Natural killer cell (primary cell): Measurements from ENCODE around the gene IZUMO1. TPM values are rescaled to one million over a fixed set of nuclear protein-coding genes. Genes with fewer than 3 reads are reported as not detected.

Source experiments
- ATAC-seq, 3 donors: fragments of 150-1000 bp in 2 of 3; fragments of 200-7000 bp in 1 of 3; cut with Tn5 transposase; 1 replicate in 1 of 3; 2 replicates in 2 of 3; pipeline ENCODE4 v1.10.0; 2021; ENCODE audit warnings: mild to moderate bottlenecking in 2 of 3, moderate library complexity in 2 of 3
- DNase-seq, 2 donors: peaks; one replicate each; pipeline versions ENCODE4 v3.0.0 to v3.0.0-alpha.2; 2013 to 2021; ENCODE audit warnings: mixed read lengths in 1 of 2
- H3K27ac ChIP-seq: one replicate; pipeline ENCODE4 v1.5.1; 2013; ENCODE audit warnings: mild to moderate bottlenecking, low read length
- H3K27me3 ChIP-seq: one replicate; pipeline ENCODE4 v1.6.1; 2013; ENCODE audit warnings: low read length; ENCODE audit not compliant: control insufficient read depth, insufficient read depth
- H3K36me3 ChIP-seq: one replicate; pipeline ENCODE4 v1.6.1; 2013; ENCODE audit warnings: low read length; ENCODE audit not compliant: control insufficient read depth, insufficient read depth
- H3K4me1 ChIP-seq: one replicate; pipeline ENCODE4 v1.6.1; 2013; ENCODE audit warnings: low read length; ENCODE audit not compliant: control insufficient read depth, insufficient read depth
- H3K4me3 ChIP-seq: one replicate; pipeline ENCODE4 v1.5.1; 2013; ENCODE audit warnings: low read length
- H3K9me3 ChIP-seq: one replicate; pipeline ENCODE4 v1.6.1; 2013; ENCODE audit warnings: low read length; ENCODE audit not compliant: control insufficient read depth, insufficient read depth
- H3K27ac Mint-ChIP-seq, 2 donors: one replicate each; pipeline ENCODE4 v1.8.0; 2022; ENCODE audit warnings: mild to moderate bottlenecking in 2 of 2, mixed read lengths in 2 of 2, moderate library complexity in 1 of 2
- H3K27me3 Mint-ChIP-seq, 2 donors: one replicate each; pipeline ENCODE4 v1.8.0; 2022; ENCODE audit warnings: low read depth in 2 of 2, mixed read lengths in 2 of 2
- H3K36me3 Mint-ChIP-seq: one replicate; pipeline ENCODE4 v1.8.0; 2022; ENCODE audit warnings: mixed read lengths
- H3K4me1 Mint-ChIP-seq, 2 donors: one replicate each; pipeline ENCODE4 v1.8.0; 2022; ENCODE audit warnings: mixed read lengths in 2 of 2
- H3K4me3 Mint-ChIP-seq: one replicate; pipeline ENCODE4 v1.8.0; 2022; ENCODE audit warnings: mild to moderate bottlenecking, moderate library complexity, mixed read lengths
- H3K9me3 Mint-ChIP-seq, 2 donors: one replicate each; pipeline ENCODE4 v1.8.0; 2022; ENCODE audit warnings: mixed read lengths in 2 of 2
- CTCF ChIP-seq: fragments of 200-600 bp; IDR thresholded peaks from one replicate; pipeline ENCODE4 v1.8.0; 2022; ENCODE audit warnings: antibody characterized with exemption
- WGBS: methylation state at CpG from one replicate; pipeline ENCODE4 v1.1.7; 2013; ENCODE audit warnings: missing lambda C conversion rate; ENCODE audit not compliant: insufficient coverage; 5-methylcytosine and 5-hydroxymethylcytosine counted together
- intact Hi-C: fragments of 100-400 bp; cut with micrococcal nuclease; formaldehyde crosslinking; loops from one replicate; pipeline ENCODE4 v1.14.2; 2022
- total RNA-seq, 4 donors: library from RNA; stranded (reverse); fragments of 120-200 nt in 1 of 4; gene quantifications; one replicate each; pipeline versions ENCODE4 v1.2.3 to v1.2.4, GENCODE V29; 2013 to 2022

The IZUMO1 gene
- total RNA-seq, 3 donors from 2014 or later (not counting 1 experiment from before 2014, with no cell fraction given) = not detected

DNA sequence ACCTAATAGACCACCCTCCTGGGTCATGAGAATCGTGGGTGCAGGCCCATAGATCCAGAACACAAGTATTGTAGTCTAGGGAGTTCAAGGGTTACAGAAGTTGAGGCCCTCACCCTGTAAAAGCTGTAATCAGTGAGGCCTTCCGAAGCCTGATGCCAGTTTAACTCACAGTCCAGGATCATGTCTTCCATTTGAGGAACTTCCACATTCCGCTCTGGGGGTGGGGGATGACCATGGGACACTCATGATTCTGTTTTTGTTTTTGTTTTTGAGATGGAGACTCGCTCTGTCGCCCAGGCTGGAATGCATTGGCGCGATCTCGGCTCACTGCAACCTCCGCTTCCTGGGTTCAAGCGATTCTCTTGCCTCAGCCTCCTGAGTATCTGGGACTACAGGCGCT, 4.6 kb downstream of the IZUMO1 start:
- Mint-ChIP-seq H3K27ac (no peak overlapping the region), H3K9me3 (no peaks in the 10 kb centered on the region), H3K27me3 (peaks cover 10 to 19% of the 10 kb centered on the region in 2 donors), H3K4me3 (no peak overlapping the region), H3K4me1 (peaks cover 8 to 38% of the 10 kb centered on the region in 2 donors), H3K36me3 (no peaks in the 10 kb centered on the region)
- intact Hi-C loops = no loop called here
- Histone ChIP-seq H3K9me3 (peaks cover 5% of the 10 kb centered on the region), H3K27ac (no peak overlapping the region), H3K4me1 (peaks cover 35% of the 10 kb centered on the region), H3K27me3 (peaks cover 27% of the 10 kb centered on the region), H3K4me3 (no peak overlapping the region), H3K36me3 (no peaks in the 10 kb centered on the region)
- WGBS = 87% methylated on average over 10 of the region's 11 CpGs
- ATAC-seq (no peak), DNase-seq (no peak)
- TF ChIP-seq CTCF = no peak

DNA sequence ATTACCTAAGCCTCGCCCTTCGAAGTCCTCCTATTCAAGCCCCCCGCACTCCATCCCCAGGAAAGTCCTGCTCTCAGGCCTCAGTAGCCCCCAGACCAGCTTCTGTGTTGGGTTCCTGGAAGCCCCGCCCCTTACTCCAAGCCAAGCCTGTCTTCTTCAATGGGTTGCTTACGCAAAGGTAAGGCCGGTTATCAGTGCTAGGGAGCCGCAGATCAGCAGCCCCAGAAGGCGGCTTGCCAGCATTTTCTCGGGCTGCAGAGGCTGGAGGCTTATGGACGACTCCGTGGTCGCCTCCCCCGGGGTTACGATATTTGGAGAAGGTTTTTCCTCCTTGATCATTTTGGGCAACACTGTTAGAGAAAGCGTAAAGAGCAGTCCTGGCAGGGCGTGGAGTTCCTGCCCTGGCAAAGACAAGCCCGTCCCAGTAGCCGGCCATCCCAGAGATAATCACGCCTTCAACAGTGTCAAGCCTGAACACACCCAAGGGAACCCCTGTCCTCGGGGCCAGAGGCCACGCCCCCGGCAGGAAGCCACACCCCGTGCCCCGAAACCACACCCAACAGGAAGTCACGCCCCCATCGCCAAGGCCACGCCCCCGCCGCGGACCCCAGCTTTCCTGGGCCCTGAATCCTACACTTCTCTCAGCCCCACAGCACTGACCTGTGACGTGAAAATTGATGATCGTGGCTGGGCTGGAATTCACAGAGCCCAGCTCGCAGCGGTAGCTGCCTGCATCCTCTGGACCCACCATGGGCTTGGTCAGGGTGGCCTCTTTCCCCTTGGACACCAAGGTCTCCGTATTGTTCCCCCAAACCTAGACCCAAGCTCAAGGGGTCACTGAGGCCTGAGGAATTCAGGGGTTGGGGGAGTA, 5.3 kb downstream of the IZUMO1 start:
- H3K27me3 Mint-ChIP-seq = peaks cover 9 to 15% of the 10 kb centered on the region in 2 donors
- WGBS = 52% methylated on average over 35 of the region's 35 CpGs
- DNase-seq (peak in 1 of 2 donors; percentile 51), ATAC-seq (no peak)
- intact Hi-C loops = no loop called here
- no peak overlapping the region for H3K4me3 ChIP-seq
- H3K36me3 Mint-ChIP-seq = no peaks in the 10 kb centered on the region
- no peaks in the 10 kb centered on the region for H3K9me3 Mint-ChIP-seq
- no peak overlapping the region for H3K27ac Mint-ChIP-seq
- H3K4me1 ChIP-seq = peaks cover 30% of the 10 kb centered on the region
- H3K4me3 Mint-ChIP-seq = no peak overlapping the region
- H3K9me3 ChIP-seq = peaks cover 5% of the 10 kb centered on the region
- peaks cover 23% of the 10 kb centered on the region for H3K27me3 ChIP-seq
- H3K36me3 ChIP-seq = no peaks in the 10 kb centered on the region
- H3K4me1 Mint-ChIP-seq = peaks cover 8 to 36% of the 10 kb centered on the region in 2 donors
- H3K27ac ChIP-seq = no peak overlapping the region
- TF ChIP-seq CTCF = no peak

GRCh38 chr19:48740164-48740972, 6.3 kb downstream of the IZUMO1 start, which contains the start of gene RASIP1:
RASIP1 (minus strand) TSS chr19:48740610; CDS start chr19:48740282, 328 bp downstream.
- no peak within 1 kb of the TSS for H3K27ac ChIP-seq
- no peak within 1 kb of the TSS for H3K27ac Mint-ChIP-seq

More at GRCh38 chr19:48740164-48740972, 6.3 kb downstream of the IZUMO1 start, which contains the start of gene RASIP1:
- H3K27me3 ChIP-seq = peaks cover 13% of the 10 kb centered on the region
- Mint-ChIP-seq H3K36me3 (no peaks in the 10 kb centered on the region), H3K9me3 (no peaks in the 10 kb centered on the region), H3K4me1 (peaks cover 8 to 28% of the 10 kb centered on the region in 2 donors), H3K27me3 (peaks cover 0 to 6% of the 10 kb centered on the region in 2 donors), H3K4me3 (peak within 1 kb of the TSS; percentile 49)
- peak in 1 of 2 donors; percentile 19 for DNase-seq
- TF ChIP-seq CTCF = no peak
- no peak within 1 kb of the TSS for H3K4me3 ChIP-seq
- H3K36me3 ChIP-seq = no peaks in the 10 kb centered on the region
- H3K9me3 ChIP-seq = peaks cover 2% of the 10 kb centered on the region
- peaks cover 27% of the 10 kb centered on the region for H3K4me1 ChIP-seq
- intact Hi-C loops = no loop called here
- WGBS = 33% methylated on average over 27 of the region's 27 CpGs
- no peak for ATAC-seq
